Activated CD4-positive, alpha-beta T cell treated with anti-CD3 and anti-CD28 coated beads, Interleukin-2, amount 50 U/mL, for 48 hours (primary cell): ENCODE results near the gene OXSR1.
"Not testable (repeated sequence)": the region's sequence is repeated elsewhere in the genome, so short reads cannot be mapped to it uniquely, and the experiment has no call there.

ENCODE experiments used
- DNase-seq, 2 experiments: peaks; one replicate each; pipeline ENCODE4 v3.0.0-alpha.2; 2020

The OXSR1 gene

DNA sequence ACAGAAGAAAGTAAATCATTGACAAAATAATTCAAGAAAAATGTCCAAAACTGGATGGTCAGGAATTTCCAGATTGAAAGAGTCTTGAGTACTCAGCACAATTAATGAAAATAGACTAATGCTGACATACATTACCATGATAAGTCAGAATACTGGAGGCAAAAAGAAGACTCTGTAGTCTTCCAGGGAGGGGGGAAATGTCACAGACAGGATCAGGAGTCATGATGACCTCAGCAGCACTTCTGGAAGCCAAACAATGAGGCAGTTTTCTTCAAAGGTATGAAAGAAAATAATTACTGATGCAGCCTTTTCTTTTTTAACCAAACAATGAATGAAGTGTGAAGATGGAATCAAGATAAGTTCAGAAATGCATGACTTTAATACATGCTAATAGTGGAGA lies 70.1 kb downstream of the OXSR1 start:
- DNase-seq: no peak

DNA sequence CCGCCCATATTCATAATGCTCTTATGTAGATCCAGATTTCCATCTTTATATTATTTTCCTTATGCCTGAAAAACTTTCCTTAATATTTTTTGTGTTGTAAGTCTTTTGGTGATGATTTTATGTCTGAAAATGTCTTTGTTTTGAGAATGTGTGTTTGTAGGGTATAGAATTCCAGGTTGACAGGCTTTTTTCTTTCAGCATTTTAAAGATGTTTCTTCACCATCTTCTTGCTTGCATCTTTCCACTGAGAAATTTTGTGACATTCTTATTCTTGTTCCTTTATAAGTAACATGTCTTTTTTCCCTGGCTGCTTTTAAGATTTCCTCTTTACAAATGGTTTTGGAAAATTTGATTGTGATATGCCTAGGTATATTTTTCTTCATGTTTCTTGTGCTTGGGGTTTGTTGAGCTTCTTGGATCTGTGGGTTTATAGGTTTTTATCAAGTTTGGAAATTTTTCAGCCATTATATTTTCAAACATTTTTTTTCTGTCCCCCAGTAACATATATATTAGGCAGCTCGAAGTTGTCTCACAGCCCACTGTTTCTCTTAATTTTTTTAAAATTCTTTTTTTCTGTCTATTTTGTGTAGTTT lies 73.2 kb downstream of the OXSR1 start:
- no peak for DNase-seq

DNA sequence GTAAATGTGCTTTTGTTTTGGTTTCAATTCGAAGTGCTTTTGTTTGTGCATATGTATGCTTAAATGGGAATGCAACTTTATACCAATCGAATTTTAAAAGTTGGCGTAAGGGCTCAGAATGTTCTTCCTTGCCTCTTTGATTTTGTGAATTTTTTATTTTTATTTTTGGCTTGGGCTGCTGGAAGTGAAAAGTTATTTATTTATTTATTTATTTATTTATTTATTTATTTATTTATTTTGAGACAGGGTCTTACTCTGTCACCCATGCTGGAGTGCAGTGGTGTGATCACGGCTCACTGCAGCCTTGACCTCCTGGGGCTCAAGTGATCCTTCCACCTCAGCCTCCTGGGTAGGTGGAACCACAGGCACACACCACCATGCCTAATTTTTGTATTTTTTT lies 77.5 kb downstream of the OXSR1 start:
- not testable (repeated sequence) for DNase-seq

DNA sequence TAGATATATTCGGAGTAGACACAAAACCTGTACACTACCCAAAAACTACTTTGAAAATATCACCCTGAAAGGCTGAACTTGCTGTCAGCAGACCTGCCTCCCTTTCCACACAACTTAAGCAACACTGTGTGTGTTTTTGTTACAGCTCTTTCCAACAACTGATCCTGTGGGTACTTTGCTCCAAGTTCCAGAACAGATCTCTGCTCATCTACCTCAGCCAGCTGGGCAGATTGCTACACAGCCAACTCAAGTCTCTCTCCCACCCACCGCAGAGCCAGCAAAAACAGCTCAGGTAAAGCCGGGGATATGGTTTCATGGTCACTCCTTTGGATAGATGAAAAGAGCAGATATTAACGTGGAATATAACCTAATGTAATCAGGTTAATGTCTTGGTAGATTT lies 80.6 kb downstream of the OXSR1 start:
- DNase-seq: no peak

DNA sequence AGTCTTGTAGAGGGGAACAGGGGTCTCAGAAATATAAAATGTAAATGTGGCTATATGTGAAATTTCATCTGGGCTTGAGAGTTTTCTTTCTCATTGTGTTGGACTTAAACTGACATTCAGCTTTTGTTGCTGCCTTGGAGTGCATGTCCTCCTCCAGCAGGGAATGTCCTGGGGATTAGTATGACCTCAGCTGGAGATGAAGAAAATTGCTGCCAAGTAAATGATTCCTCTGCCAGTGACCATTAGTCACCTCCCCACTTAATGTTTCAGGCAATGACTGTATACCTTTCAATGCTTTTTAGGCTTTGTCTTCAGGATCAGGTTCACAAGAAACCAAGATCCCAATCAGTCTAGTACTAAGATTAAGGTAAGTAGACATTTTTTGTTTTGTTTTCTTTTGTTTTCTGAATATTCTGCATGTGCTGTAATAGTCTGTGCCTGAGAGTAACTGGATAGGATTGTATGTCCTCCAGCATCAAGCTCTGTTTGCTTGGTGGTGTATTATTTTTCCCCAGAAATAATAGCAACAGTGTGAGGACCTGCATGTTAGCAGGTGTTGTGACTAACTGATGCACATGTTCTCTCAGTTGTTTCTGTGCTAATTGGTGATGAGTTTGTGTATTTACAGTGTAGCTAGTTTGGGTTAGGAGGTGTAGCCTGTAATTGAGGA lies 82.2 kb downstream of the OXSR1 start:
- DNase-seq: no peak

DNA sequence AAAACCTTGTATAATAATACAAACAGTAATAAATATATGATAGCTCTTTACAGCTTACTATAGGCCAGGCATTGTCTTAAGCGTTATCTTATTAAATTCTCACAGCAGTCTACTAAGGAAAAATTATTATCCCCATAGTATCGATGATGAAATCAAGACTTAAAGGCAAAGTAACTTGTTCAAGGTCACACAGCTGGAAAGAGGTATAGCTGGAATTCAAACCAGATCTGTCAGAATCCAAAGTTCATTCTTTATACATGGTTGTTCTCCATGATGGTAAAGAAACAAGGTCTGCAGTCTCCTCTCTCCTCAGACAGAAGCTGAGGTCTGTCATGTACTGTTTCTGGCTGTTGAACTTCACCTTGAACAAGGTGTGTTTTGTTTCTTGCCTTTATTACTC lies 84.9 kb downstream of the OXSR1 start:
- no peak for DNase-seq

DNA sequence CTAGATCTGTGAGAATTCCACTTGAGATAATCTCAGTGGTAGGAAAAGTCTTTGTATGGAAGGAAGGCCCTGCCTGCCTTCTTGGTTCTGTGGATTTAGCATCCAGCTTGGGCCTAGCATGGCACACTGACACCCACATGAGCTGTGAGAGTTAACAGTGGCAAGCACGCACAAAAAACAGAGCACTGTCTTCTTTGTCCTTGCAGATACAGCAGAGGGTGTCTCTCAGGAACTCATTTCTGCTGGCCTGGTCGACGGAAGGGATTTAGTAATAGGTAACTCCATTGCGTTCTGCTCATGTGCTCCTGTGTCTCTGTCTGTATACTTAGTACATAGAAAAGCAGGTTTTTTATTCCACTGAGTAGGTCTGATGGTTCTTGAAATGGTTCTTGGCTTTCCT lies 85.9 kb downstream of the OXSR1 start:
- DNase-seq: no peak

DNA sequence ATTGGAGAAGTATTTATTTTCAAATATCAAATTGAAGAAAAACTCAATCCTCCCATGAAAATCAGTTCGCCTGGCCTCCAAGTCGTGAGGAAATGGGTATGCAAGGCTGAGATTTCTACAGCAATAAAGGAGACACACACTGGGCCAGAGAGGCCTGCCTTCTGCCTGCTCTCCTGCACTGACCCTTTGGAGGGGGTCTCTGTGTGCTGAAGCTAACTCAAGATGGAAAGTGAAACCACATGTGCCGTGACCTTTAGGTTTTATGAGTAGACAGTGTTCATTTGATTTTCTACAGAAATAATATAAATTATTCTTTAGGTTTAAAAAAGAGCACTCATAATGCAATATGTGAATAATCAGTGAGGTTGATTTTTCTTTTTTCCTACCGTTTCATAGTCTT lies 88.4 kb downstream of the OXSR1 start:
- no peak for DNase-seq

DNA sequence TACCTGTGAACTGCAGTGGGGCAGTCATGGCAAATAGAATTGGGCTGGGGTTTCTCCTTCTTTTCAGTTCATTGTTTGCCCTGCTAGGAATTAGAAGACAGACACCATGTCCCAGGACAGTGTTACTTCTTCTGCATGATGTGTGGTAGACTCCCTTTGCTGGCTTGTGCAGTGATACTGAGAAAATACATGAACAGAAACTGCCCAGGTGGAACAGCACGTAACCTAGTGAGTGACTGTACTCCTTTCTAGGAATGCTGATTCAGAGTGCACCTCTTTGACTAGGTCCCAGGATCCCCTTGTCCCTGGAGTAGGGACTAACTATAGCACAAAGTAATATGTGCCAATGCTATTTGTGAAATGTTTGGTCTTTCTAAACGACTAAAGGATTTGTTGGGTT lies 89.5 kb downstream of the OXSR1 start:
- DNase-seq: no peak

DNA sequence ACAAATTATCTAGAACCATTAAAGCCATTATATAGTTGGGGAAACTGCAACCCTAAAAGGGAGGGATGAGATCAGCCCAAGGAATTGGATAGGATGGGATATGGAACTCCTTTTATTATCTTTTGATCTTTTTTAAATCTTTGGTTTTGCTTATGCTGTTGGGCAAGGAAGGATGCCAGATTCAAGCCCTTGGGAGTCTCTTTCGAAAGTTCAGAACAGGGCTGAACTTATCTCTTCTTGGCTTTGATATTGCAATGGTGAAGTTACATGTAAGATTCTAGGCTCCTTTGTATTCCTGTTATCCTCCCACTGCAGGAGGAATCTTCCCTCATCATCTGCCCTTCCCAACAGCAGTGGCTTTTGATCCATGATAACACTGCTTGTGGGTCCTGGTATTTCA lies 90.3 kb downstream of the OXSR1 start:
- no peak for DNase-seq

DNA sequence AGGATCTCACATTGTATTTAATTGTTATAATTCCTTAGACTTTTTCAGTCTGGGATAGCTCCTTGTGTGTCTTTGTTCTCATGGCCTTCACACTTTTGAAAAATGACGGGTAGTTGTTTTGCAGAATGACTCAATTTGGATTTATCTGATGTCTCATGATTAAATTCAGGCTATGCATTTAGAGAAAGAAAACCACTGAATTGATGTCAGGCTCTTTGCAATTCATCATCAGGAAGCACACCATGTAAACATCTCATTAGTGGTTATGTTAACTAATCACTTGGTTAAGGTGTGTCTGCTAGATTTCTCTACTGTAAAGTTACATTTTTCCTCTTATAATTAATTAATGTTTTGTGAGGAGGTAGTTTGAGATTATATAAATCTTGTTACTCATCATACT lies 92.2 kb downstream of the OXSR1 start:
- DNase-seq: no peak

DNA sequence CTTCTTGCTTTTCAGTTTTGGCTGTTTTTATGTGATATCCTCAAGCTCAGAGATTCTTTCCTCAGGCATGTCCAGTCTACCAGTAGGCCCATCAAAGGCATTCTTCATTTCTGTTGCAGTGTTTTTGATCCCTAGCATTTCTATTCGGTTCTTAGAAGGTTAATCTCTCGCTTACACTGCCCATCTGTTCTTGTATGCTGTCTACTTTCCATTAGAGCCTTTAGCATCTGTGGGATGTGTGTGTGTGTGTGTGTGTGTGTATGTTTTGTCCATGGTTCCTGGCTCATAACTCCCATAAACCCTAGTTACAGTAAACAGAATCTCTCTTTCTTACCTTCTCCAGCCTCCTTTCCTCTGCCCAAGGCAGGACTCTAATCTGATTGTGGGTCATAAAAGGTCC lies 95.1 kb downstream of the OXSR1 start:
- DNase-seq: no peak

DNA sequence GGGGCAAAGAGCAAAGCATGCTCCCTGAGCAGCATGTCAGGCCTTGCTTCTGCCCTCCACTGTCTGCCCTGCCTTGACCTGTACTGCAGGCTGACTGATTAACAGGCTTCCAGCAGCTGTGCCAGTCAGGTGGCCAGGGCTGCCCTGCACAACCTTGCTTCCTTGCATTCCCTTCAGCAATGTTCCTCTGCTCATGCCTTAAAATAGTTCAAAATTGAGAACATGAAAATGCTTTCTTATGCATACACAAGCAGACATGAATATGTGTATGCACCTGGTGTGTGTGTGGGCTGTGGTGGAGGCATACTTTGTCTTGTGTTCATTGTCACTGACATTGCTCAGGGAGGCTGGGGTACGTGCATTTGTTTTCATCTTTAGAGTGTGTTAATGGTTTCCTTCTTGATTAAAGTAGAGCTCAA lies 99.0 kb downstream of the OXSR1 start:
- no peak for DNase-seq

DNA sequence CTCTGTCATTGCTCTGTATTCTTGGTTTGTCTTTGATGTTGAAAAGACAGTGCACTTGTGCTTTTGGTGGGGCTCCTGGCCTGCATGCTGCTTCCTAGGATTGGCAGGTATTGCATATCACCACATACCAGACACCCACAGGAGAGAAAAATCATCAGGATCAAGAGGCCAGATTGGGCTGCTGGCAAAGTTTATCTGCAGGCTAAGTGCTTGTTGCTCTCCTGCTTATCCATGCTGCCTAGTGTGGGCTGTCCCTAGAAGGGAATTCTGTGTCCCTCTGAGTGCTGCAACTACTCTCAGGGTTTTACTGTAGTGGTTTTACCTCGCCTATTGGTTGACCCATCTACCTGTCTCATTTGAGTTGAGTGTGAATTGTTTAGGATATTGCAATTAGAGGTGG lies 99.4 kb downstream of the OXSR1 start:
- no peak for DNase-seq

DNA sequence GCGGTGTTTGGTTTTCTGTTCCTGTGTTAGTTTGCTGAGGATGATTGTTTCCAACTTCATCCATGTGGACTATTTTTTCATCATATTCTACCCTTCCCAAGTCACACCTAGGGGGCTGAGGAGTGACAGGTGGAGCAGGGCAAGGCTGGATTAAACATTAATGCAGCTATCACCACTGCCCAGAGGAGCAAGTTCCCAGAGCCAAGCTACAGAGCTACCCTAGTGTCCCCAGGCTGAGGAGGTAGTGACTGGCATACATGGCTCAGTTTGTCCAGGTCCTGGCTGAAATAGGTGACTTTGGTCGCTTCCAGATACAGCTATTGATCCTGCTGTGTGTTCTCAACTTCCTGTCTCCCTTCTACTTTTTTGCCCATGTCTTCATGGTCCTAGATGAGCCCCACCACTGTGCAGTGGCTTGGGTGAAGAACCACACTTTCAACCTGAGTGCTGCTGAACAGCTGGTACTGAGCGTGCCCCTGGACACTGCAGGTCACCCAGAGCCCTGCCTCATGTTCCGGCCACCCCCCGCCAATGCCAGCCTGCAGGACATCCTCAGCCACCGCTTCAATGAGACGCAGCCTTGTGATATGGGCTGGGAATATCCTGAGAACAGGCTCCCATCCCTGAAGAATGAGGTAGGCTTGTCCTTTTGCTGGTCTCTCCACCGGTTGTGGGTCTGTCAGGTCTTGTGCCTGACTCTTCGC lies 100.4 kb downstream of the OXSR1 start, which contains the start of gene SLC22A13:
TSS of gene SLC22A13 (plus strand) at position 209 of the 704 bp plus-strand sequence. CDS start at position 258, 49 bp downstream.
- DNase-seq: no peak

DNA sequence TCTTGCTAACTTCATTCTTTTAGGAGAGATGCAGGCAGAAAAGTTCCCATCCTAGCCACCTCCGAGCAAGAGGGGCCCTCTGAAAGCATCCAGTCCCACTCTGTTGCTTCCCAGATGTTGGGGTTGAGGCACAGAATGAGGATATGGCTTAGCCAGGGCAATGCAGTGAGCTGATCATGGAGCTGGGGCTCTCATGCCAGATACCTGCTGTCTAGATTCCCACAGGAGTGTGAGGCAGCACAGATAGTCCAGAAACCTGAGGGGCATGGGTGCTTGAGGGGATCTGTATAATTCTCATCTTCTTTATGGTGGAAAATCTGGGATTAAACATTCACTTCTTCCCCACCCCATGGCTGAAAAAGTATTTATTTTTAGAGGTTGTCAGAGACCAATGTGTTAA lies 101.5 kb downstream of the OXSR1 start:
- DNase-seq: no peak

DNA sequence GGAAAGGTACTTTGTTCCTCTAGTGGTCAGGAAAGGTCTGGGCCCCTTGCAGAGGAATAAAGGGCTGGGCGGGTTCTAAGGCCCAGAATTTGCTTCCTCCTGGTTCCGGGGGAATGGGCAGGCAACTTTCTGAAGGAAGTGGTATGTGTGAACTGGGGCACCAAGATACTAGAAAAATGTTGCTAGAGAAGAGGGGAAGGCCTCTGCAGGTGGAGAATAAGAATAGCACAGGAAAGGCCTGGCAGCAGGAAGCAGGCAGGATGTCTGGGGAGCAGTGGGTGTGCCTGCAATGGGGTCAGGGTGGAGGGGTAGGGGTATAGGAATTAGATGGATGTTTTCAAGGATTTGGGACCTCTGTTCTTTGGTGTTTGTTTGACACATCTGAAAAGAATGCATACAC lies 102.3 kb downstream of the OXSR1 start:
- DNase-seq: no peak

DNA sequence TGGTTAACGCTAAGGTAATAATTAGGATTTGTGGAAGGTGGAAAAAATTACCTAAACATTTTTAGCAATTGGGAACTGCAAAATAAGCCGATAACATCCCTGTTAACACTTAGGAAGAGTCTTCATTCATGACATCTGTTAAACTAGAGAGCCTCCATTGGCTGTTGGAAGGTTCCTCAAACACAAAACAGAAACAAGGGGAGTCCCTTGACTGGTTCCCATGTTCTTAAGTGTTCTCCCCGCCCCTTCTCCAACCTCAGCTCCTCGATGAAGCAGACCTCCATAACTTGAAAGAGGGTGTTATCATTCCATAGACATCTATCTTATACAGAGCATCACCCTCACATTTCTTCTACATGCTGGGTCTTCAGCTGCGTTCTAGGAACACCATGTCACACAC lies 102.8 kb downstream of the OXSR1 start:
- DNase-seq: no peak

DNA sequence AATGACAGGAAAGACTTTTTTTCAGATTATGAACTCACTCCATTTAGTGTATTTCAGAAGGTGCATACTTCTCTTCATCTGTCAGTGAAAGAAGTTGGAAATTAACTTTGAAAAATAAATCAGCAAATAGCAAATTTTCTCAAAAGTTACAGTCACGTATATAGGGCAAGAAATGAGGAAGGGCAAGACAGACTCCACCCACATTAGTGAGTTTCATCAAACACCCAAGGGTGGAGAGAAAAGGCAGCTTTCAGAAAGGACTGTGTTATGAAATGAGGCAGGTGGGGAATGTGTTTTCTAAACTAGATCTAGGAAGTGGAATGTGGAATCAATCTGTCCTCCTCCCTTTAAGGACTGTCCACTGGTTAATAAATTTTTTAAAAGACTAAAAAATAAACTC lies 103.2 kb downstream of the OXSR1 start:
- DNase-seq: no peak

DNA sequence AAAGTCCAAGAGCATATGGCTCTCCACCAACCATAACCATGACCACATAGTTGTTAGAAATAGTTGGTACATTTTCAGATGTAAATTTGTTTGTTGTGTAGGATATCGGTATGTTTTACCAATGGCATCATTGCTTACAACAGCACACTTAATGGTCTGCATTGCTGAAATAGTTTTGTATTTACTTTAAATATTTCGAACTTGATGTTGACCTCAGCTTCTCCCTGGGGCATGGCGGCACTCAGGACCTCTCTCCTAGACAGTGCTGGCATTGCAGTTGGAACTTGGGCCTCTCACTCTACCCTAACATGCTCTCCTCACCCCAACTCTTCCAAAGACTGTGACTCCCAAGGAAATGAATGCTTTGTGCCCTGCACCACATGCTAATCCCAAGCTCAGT lies 105.3 kb downstream of the OXSR1 start:
- no peak for DNase-seq

DNA sequence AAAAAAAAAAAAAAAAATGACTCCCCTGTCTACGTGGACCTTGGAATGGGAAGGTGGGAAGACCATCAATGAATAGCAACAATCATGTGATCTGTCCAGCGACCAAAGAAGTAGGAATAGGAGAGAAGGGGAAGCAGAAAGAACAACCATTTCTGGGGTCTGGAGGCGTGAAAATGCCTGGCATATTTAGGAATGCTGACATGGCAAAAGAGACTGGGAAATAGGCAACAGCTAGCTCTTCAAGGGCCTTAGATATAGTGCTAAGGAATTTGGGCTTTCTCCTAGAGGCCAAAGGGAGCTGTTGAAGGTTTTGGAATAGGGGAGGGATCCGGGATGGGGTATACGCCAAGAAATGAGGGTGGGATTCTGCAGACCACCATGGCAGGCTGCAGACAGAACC lies 106.2 kb downstream of the OXSR1 start:
- DNase-seq: no peak

DNA sequence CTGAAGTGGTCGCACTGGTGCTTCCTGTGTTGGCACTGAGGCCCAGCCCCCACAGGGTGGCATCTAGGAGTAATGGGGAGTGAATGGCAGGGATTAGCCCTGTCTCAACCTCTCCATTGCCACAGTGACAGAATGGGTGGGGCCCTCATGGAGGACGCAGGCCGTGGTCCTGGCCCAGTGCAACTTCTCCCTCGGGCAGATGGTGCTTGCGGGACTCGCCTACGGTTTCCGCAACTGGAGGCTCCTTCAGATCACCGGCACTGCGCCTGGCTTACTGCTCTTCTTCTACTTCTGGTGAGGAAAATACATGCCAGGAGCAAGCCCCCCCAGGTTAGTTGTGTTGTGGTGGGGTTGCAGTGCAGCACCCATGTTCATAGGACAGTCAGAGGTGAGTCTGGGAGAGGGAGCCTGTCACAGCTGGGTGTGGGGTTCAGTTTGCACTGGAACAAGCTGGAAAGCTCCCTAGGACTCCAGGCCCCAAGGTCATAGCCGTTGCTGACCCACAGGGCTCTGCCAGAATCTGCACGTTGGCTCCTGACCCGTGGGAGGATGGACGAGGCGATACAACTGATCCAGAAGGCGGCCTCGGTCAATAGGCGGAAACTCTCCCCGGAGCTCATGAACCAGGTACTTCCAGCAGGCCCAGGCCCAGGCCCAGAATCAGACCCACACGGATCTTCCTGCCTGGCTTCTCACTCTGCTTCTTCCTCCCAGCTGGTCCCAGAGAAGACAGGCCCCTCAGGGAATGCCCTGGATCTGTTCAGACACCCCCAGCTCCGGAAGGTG lies 109.7 kb downstream of the OXSR1 start:
- no peak for DNase-seq

DNA sequence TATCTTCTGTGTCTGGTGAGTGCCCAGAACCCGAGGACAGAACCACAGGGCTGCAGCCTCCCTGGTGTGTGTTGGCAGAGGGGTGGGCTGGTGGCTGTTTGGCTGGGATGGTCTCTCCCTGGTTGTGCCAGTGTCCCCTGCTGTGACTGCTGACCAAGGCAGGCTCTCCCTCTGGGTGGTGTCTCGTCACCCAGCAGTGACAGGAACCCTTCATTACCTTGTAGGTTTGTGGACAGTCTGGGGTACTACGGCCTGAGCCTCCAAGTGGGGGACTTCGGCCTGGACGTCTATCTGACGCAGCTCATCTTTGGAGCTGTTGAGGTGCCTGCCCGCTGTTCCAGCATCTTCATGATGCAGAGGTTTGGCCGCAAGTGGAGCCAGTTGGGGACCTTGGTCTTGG lies 110.3 kb downstream of the OXSR1 start:
- no peak for DNase-seq
